ENCODE results near the gene SSBP3.
"Not testable (repeated sequence)": the region's sequence is repeated elsewhere in the genome, so short reads cannot be mapped to it uniquely, and the experiment has no call there.

The SSBP3 gene

GRCh38 chr1:54391450-54392209 lies 14.6 kb downstream of the SSBP3 start:
- no peak for DNase-seq

GRCh38 chr1:54390655-54391054 lies 15.5 kb downstream of the SSBP3 start:
- no peak for DNase-seq

GRCh38 chr1:54389608-54390007 lies 16.6 kb downstream of the SSBP3 start:
- DNase-seq: not testable (repeated sequence)

GRCh38 chr1:54387419-54387818 lies 18.8 kb downstream of the SSBP3 start:
- no peak for DNase-seq

- no peak for DNase-seq
Observed at GRCh38 chr1:54385727-54386022, 20.5 kb downstream of the SSBP3 start.

GRCh38 chr1:54384918-54385726 lies 21.1 kb downstream of the SSBP3 start:
- no peak for DNase-seq

GRCh38 chr1:54384471-54384870 lies 21.7 kb downstream of the SSBP3 start:
- no peak for DNase-seq

GRCh38 chr1:54381524-54381923 lies 24.7 kb downstream of the SSBP3 start:
- no peak for DNase-seq

- no peak for DNase-seq
Observed at GRCh38 chr1:54380290-54380882, 25.8 kb downstream of the SSBP3 start.

GRCh38 chr1:54379555-54380289 lies 26.5 kb downstream of the SSBP3 start:
- no peak for DNase-seq

GRCh38 chr1:54378874-54379554 lies 27.2 kb downstream of the SSBP3 start:
- no peak for DNase-seq

GRCh38 chr1:54378157-54378873 lies 27.9 kb downstream of the SSBP3 start:
- no peak for DNase-seq

- no peak for DNase-seq
Observed at GRCh38 chr1:54377040-54377691, 29.0 kb downstream of the SSBP3 start.

- no peak for DNase-seq
Observed at GRCh38 chr1:54376430-54377039, 29.7 kb downstream of the SSBP3 start.

- no peak for DNase-seq
Observed at GRCh38 chr1:54375712-54376429, 30.3 kb downstream of the SSBP3 start.

GRCh38 chr1:54375298-54375697 lies 30.9 kb downstream of the SSBP3 start:
- DNase-seq: no peak

- DNase-seq: no peak
Observed at GRCh38 chr1:54374766-54375165, 31.4 kb downstream of the SSBP3 start.

- no peak for DNase-seq
Observed at GRCh38 chr1:54372978-54373377, 33.2 kb downstream of the SSBP3 start.

GRCh38 chr1:54371942-54372275 lies 34.3 kb downstream of the SSBP3 start:
- DNase-seq: no peak
